Measurements from ENCODE around the gene AAMDC. TPM values are rescaled to one million over a fixed set of nuclear protein-coding genes. Genes with fewer than 3 reads are reported as not detected.

The AAMDC gene
- total and polyA plus RNA-seq, 10 of the 15 experiments (the other 5 are each of a cell fraction or from before 2014, with no cell fraction given), result 3.7 to 38.3 (median 11.2) TPM

DNA sequence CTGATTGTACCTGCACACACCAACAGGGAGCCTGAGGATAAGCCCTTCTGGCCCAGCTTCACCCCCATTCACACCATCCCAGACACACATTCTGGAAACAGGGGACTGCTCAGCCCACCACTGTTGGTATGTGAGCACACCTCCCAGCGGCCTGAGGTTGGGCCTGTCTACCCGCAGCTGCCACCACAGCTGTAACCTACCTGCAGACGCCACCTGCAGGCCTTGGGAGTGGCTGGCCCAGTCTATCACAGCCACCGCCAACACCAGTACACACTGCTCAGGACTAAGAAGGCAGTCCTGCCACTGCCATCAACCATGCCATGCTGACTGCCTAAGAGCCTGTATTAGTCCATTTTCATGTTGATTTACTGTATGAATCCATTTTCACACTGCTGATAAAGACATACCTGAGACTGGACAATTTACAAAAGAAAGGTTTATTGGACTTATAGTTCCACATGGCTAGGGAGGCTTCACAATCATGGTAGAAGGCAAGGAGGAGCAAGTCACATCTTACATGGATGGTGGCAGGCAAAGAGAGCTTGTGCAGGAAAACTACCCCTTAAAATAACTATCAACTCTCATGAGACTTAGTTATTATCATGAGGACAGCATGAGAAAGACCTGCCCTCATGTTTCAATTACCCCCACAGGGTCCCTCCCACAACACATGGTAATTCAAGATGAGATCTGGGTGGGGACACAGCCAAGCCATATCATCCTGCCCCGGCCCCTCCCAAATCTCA is 31.0 kb upstream of the AAMDC start:
- no peak for FAIRE-seq
- TF ChIP-seq EZH2 (IDR thresholded peaks at IDR 0.05; ENCODE audit: borderline replicate concordance, control insufficient read depth, low read depth, low read length), result no peak
- TF ChIP-seq PML (IDR thresholded peaks at IDR 0.05; ENCODE audit: low read length), result no peak
- TF ChIP-seq MTA2 (IDR thresholded peaks at IDR 0.05; ENCODE audit: low read depth), result no peak
- TF ChIP-seq, protein P1, sequence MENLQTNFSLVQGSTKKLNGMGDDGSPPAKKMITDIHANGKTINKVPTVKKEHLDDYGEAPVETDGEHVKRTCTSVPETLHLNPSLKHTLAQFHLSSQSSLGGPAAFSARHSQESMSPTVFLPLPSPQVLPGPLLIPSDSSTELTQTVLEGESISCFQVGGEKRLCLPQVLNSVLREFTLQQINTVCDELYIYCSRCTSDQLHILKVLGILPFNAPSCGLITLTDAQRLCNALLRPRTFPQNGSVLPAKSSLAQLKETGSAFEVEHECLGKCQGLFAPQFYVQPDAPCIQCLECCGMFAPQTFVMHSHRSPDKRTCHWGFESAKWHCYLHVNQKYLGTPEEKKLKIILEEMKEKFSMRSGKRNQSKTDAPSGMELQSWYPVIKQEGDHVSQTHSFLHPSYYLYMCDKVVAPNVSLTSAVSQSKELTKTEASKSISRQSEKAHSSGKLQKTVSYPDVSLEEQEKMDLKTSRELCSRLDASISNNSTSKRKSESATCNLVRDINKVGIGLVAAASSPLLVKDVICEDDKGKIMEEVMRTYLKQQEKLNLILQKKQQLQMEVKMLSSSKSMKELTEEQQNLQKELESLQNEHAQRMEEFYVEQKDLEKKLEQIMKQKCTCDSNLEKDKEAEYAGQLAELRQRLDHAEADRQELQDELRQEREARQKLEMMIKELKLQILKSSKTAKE (IDR thresholded peaks at IDR 0.05; ENCODE audit: low read depth, poor library complexity, severe bottlenecking), result no peak
- TF ChIP-seq RFX5 (IDR thresholded peaks at IDR 0.05; ENCODE audit: low read depth, low read length), result no peak
- TF ChIP-seq, protein P2, sequence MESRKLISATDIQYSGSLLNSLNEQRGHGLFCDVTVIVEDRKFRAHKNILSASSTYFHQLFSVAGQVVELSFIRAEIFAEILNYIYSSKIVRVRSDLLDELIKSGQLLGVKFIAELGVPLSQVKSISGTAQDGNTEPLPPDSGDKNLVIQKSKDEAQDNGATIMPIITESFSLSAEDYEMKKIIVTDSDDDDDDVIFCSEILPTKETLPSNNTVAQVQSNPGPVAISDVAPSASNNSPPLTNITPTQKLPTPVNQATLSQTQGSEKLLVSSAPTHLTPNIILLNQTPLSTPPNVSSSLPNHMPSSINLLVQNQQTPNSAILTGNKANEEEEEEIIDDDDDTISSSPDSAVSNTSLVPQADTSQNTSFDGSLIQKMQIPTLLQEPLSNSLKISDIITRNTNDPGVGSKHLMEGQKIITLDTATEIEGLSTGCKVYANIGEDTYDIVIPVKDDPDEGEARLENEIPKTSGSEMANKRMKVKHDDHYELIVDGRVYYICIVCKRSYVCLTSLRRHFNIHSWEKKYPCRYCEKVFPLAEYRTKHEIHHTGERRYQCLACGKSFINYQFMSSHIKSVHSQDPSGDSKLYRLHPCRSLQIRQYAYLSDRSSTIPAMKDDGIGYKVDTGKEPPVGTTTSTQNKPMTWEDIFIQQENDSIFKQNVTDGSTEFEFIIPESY (IDR thresholded peaks at IDR 0.05), result no peak
- TF ChIP-seq STAT1 (conservative IDR thresholded peaks at IDR 0.05), result no peak
- TF ChIP-seq ASH2L (IDR thresholded peaks at IDR 0.05; ENCODE audit: borderline replicate concordance, low read depth), result no peak
- no peak for TF ChIP-seq CBX5 (IDR thresholded peaks at IDR 0.05; ENCODE audit: low read depth)
- no peak for TF ChIP-seq CEBPB (IDR thresholded peaks at IDR 0.05; ENCODE audit: borderline replicate concordance in 1 of 2, low read depth in 2 of 2, low read length in 2 of 2)
- TF ChIP-seq SUPT20H (IDR thresholded peaks at IDR 0.05; ENCODE audit: borderline replicate concordance, control insufficient read depth, low read depth, low read length), result no peak
- TF ChIP-seq, protein P3, sequence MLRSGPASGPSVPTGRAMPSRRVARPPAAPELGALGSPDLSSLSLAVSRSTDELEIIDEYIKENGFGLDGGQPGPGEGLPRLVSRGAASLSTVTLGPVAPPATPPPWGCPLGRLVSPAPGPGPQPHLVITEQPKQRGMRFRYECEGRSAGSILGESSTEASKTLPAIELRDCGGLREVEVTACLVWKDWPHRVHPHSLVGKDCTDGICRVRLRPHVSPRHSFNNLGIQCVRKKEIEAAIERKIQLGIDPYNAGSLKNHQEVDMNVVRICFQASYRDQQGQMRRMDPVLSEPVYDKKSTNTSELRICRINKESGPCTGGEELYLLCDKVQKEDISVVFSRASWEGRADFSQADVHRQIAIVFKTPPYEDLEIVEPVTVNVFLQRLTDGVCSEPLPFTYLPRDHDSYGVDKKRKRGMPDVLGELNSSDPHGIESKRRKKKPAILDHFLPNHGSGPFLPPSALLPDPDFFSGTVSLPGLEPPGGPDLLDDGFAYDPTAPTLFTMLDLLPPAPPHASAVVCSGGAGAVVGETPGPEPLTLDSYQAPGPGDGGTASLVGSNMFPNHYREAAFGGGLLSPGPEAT (IDR thresholded peaks at IDR 0.05; ENCODE audit: low read depth), result no peak
- TF ChIP-seq MTA3 (IDR thresholded peaks at IDR 0.05; ENCODE audit: borderline replicate concordance, low read length), result no peak
- TF ChIP-seq, protein P4, sequence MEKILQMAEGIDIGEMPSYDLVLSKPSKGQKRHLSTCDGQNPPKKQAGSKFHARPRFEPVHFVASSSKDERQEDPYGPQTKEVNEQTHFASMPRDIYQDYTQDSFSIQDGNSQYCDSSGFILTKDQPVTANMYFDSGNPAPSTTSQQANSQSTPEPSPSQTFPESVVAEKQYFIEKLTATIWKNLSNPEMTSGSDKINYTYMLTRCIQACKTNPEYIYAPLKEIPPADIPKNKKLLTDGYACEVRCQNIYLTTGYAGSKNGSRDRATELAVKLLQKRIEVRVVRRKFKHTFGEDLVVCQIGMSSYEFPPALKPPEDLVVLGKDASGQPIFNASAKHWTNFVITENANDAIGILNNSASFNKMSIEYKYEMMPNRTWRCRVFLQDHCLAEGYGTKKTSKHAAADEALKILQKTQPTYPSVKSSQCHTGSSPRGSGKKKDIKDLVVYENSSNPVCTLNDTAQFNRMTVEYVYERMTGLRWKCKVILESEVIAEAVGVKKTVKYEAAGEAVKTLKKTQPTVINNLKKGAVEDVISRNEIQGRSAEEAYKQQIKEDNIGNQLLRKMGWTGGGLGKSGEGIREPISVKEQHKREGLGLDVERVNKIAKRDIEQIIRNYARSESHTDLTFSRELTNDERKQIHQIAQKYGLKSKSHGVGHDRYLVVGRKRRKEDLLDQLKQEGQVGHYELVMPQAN (conservative IDR thresholded peaks at IDR 0.05), result no peak
- no peak for TF ChIP-seq RCOR1 (conservative IDR thresholded peaks at IDR 0.05; ENCODE audit: low read depth, low read length)

More for the DNA sequence above, 31.0 kb upstream of the AAMDC start:
- ATAC-seq (peak; percentile 37), DNase-seq (ENCODE audit: low read depth, low spot score) (no peak)
- intact Hi-C loops (cut with micrococcal nuclease; ENCODE audit: unreplicated experiment) (no loop called here), in situ Hi-C loops (cut with MboI) (no loop called here)
- Histone ChIP-seq H3K9me3 (replicated peaks; ENCODE audit: control insufficient read depth, insufficient read depth, low read length) (peaks cover 11% of the 10 kb centered on the region; the same call in 2 of the 3 replicates), H3K4me2 (ENCODE audit: control insufficient read depth, insufficient read depth) (no peak overlapping the region), H3K9ac (ENCODE audit: control insufficient read depth, insufficient read depth, low read length) (no peak overlapping the region), H3K4me3 (no peak overlapping the region), H3K36me3 (ENCODE audit: control insufficient read depth in 2 of 2, insufficient read depth in 2 of 2, low read length in 1 of 2) (peaks cover 4 to 13% of the 10 kb centered on the region in 2 experiments), H4K20me1 (ENCODE audit: control insufficient read depth, insufficient read depth) (no peaks in the 10 kb centered on the region), H3K79me2 (ENCODE audit: control insufficient read depth, insufficient read depth, low read length) (peaks cover 59% of the 10 kb centered on the region), H2AFZ (ENCODE audit: control insufficient read depth, low read depth, low read length) (no peak overlapping the region), H3K27ac (ENCODE audit: control insufficient read depth, insufficient read depth) (no peak overlapping the region), H3K27me3 (replicated peaks in 1 of 2; ENCODE audit: control insufficient read depth in 2 of 2, insufficient read depth in 2 of 2, low read length in 1 of 2) (no peaks in the 10 kb centered on the region), H3K4me1 (ENCODE audit: control insufficient read depth, insufficient read depth, low read length) (no peaks in the 10 kb centered on the region)
- 98% methylated on average over 5 of the region's 5 CpGs for WGBS (ENCODE audit: insufficient coverage, insufficient replicate concordance, low lambda C conversion rate, missing lambda C conversion rate)
- ChIA-PET RAD21 (ENCODE audit: unreplicated experiment) (no interaction called here), POLR2A (interaction anchor here (0.6 kb wide), 1 partner anchor 925 kb away, joined by 4 read pairs; no protein-coding TSS in a partner anchor), CTCF (interaction anchor here (1.5 kb wide), 1 partner anchor 210 kb away, joined by 5 read pairs; no protein-coding TSS in a partner anchor), SMC1A (ENCODE audit: uncharacterized antibody, unreplicated experiment) (interaction anchor here (1.4 kb wide), 1 partner anchor 9 kb away, joined by 3 read pairs; no protein-coding TSS in a partner anchor)
- BruUV-seq (replicated peaks), result no TSS peak
